HCT116 (cell line): ENCODE measurements around the gene ATP1A1. TPM values are rescaled to one million over a fixed set of nuclear protein-coding genes. Genes with fewer than 3 reads are reported as not detected.

ENCODE experiments used
- ATAC-seq: fragments of 200-7000 bp; cut with Tn5 transposase; 2 replicates; pipeline ENCODE4 v1.9.1; 2020; ENCODE audit warnings: mild to moderate bottlenecking, moderate library complexity
- BruUV-seq: library from RNA; stranded (reverse); fragments of 400-500 nt; replicated peaks from 2 replicates; lab custom pipeline; 2021; lab: Mats Ljungman, UMichigan
- CTCF ChIA-PET: fragments of 300-600 bp; sonication (Branson Sonifier 250); formaldehyde crosslinking; loops from one replicate; lab custom pipeline; 2021; ENCODE audit warnings: antibody characterized with exemption; lab: Charles Lee
- POLR2A ChIA-PET: fragments of 300-600, 350-600 bp; sonication (Branson Sonifier 250); formaldehyde crosslinking; loops from one replicate; lab custom pipeline; 2021; ENCODE audit warnings: antibody characterized with exemption; lab: Charles Lee
- RAD21 ChIA-PET, 2 experiments: fragments of 300-600 bp; sonication (Branson Sonifier 250); formaldehyde crosslinking; loops; one replicate each; lab custom pipeline; 2023; ENCODE audit warnings: low total read pairs in 2 of 2; ENCODE audit not compliant: uncharacterized antibody in 2 of 2, unreplicated experiment in 2 of 2, low non-redundant PET in 1 of 2; lab: Charles Lee
- DNase-seq: peaks from one replicate; pipeline ENCODE4 v3.0.0-alpha.2; 2010; ENCODE audit warnings: low read depth, low spot score
- H2AFZ ChIP-seq: fragments of 200-600 bp; shearing (Covaris generic), sonication (generic); 2 replicates; pipeline ENCODE4 v1.6.1; 2017; ENCODE audit warnings: low read depth, mixed run types, mixed read lengths, antibody characterized with exemption, low read length; ENCODE audit not compliant: poor library complexity, severe bottlenecking
- H3K27ac ChIP-seq: 2 replicates; pipeline ENCODE4 v1.5.1; 2012; ENCODE audit warnings: low read depth, low read length
- H3K27me3 ChIP-seq: fragments of 200-600 bp; sonication (generic); 2 replicates; pipeline ENCODE4 v1.6.1; 2016; ENCODE audit warnings: mixed run types, low read length, mixed read lengths; ENCODE audit not compliant: insufficient read depth
- H3K36me3 ChIP-seq, 2 experiments: fragments of 200-500 bp in 1 of 2; fragments of 200-600 bp in 1 of 2; sonication (Bioruptor generic) in 1 of 2; sonication (generic) in 1 of 2; 2 replicates each; pipeline versions ENCODE4 v1.5.1 to v1.6.1; 2014 to 2016; ENCODE audit warnings: low read length in 2 of 2, inconsistent platforms in 1 of 2, mixed read lengths in 1 of 2, mixed run types in 1 of 2; ENCODE audit not compliant: insufficient read depth in 2 of 2, control insufficient read depth in 1 of 2
- H3K4me1 ChIP-seq, 2 experiments: fragments of 200-600 bp in 1 of 2; sonication (generic) in 1 of 2; 2 replicates each; pipeline versions ENCODE4 v1.5.1 to v1.6.1; 2012 to 2017; ENCODE audit warnings: low read length in 2 of 2, inconsistent platforms in 1 of 2, mild to moderate bottlenecking in 1 of 2, mixed read lengths in 1 of 2, mixed run types in 1 of 2, moderate library complexity in 1 of 2; ENCODE audit not compliant: insufficient read depth in 2 of 2, control insufficient read depth in 1 of 2
- H3K4me2 ChIP-seq: fragments of 200-600 bp; sonication (generic); 2 replicates; pipeline ENCODE4 v1.6.1; 2017; ENCODE audit warnings: mixed run types, low read length, mixed read lengths
- H3K4me3 ChIP-seq, 2 experiments: fragments of 200-600 bp in 1 of 2; sonication (generic) in 1 of 2; replicated peaks in 1 of 2; 2 replicates each; pipeline ENCODE4 v1.5.1; 2011 to 2016; ENCODE audit warnings: low read length in 2 of 2, control low read depth in 1 of 2, low read depth in 1 of 2, mild to moderate bottlenecking in 1 of 2, mixed read lengths in 1 of 2, mixed run types in 1 of 2
- H3K79me2 ChIP-seq: fragments of 200-600 bp; sonication (generic); 2 replicates; pipeline ENCODE4 v1.6.1; 2017; ENCODE audit warnings: mild to moderate bottlenecking, mixed run types, low read length, moderate library complexity, mixed read lengths; ENCODE audit not compliant: insufficient read depth
- H3K9ac ChIP-seq: fragments of 200-600 bp; sonication (generic); 2 replicates; pipeline ENCODE4 v1.6.1; 2016; ENCODE audit warnings: low read length, mixed read lengths
- H3K9me2 ChIP-seq: fragments of 200-600 bp; sonication (generic), shearing (Covaris generic); 2 replicates; pipeline ENCODE4 v1.6.1; 2017; ENCODE audit warnings: mixed run types, mild to moderate bottlenecking, moderate library complexity; ENCODE audit not compliant: insufficient read depth
- H3K9me3 ChIP-seq, 2 experiments: fragments of 200-500 bp in 1 of 2; fragments of 200-600 bp in 1 of 2; sonication (Bioruptor generic) in 1 of 2; sonication (generic) in 1 of 2; 2 replicates each; pipeline ENCODE4 v1.6.1; 2014 to 2017; ENCODE audit warnings: low read length in 2 of 2, mixed read lengths in 2 of 2, inconsistent platforms in 1 of 2, low read depth in 1 of 2, mild to moderate bottlenecking in 1 of 2, mixed run types in 1 of 2, moderate library complexity in 1 of 2; ENCODE audit not compliant: control insufficient read depth in 1 of 2, insufficient read depth in 1 of 2
- H4K20me1 ChIP-seq: fragments of 200-600 bp; sonication (generic), shearing (Covaris generic); 2 replicates; pipeline ENCODE4 v1.6.1; 2017; ENCODE audit warnings: mixed run types, mild to moderate bottlenecking, moderate library complexity; ENCODE audit not compliant: insufficient read depth
- CBX3 ChIP-seq: IDR thresholded peaks from 2 replicates; pipeline ENCODE4 v1.6.1; 2012; ENCODE audit warnings: low read depth
- CTCF ChIP-seq, 3 experiments: fragments of 200-600 bp in 1 of 3; sonication (generic) in 1 of 3; IDR thresholded peaks in 2 of 3; conservative IDR thresholded peaks in 1 of 3; 2 replicates each; pipeline ENCODE4 v1.5.1; 2012 to 2017; ENCODE audit warnings: low read depth in 2 of 3, low read length in 2 of 3, antibody characterized with exemption in 1 of 3, borderline replicate concordance in 1 of 3, control low read depth in 1 of 3, mild to moderate bottlenecking in 1 of 3, mixed read lengths in 1 of 3, mixed run types in 1 of 3, moderate library complexity in 1 of 3; ENCODE audit not compliant: insufficient read depth in 1 of 3
- ELF1 ChIP-seq: IDR thresholded peaks from 2 replicates; pipeline ENCODE4 v1.6.1; 2012; ENCODE audit warnings: low read depth, borderline replicate concordance
- FOSL1 ChIP-seq: IDR thresholded peaks from 2 replicates; pipeline ENCODE4 v1.6.1; 2012; ENCODE audit warnings: low read depth
- MAX ChIP-seq: IDR thresholded peaks from 2 replicates; pipeline ENCODE4 v1.6.1; 2012
- POLR2A ChIP-seq: IDR thresholded peaks from 2 replicates; pipeline ENCODE4 v1.7.0; 2011; ENCODE audit warnings: borderline replicate concordance; ENCODE audit not compliant: insufficient read depth, insufficient read length; ENCODE audit errors: extremely low read depth
- SP1 ChIP-seq: IDR thresholded peaks from 2 replicates; pipeline ENCODE4 v1.6.1; 2012; ENCODE audit warnings: low read depth
- SRF ChIP-seq: IDR thresholded peaks from 2 replicates; pipeline ENCODE4 v1.6.1; 2012; ENCODE audit warnings: low read depth
- ZFX ChIP-seq: fragments of 450-650 bp; IDR thresholded peaks from 2 replicates; pipeline ENCODE4 v1.6.1; 2017
- intact Hi-C: fragments of 100-400 bp; cut with micrococcal nuclease; formaldehyde crosslinking; loops from 2 replicates; pipeline ENCODE4 v1.10.0; 2022
- total RNA-seq: library from RNA; stranded (reverse); gene quantifications from one replicate; pipeline ENCODE4 v1.2.1, GENCODE V29; 2021; ENCODE audit not compliant: unreplicated experiment
- TF ChIP-seq, protein P1 (sequence below): IDR thresholded peaks from 2 replicates; pipeline ENCODE4 v1.6.1; 2012; ENCODE audit warnings: low read depth
- TF ChIP-seq, protein P2 (sequence below): IDR thresholded peaks from 2 replicates; pipeline ENCODE4 v1.6.1; 2012

The ATP1A1 gene
- total RNA-seq, 1 experiment from 2014 or later = 290 TPM

- no peaks in the 10 kb centered on the region for H3K9me2 ChIP-seq
- no peaks in the 10 kb centered on the region for H3K36me3 ChIP-seq
- no peaks in the 10 kb centered on the region for H3K27me3 ChIP-seq
- H3K79me2 ChIP-seq = no peaks in the 10 kb centered on the region
- intact Hi-C loops = no loop called here
- POLR2A ChIA-PET = no interaction called here
- no peak overlapping the region for H3K9ac ChIP-seq
- no peak for ATAC-seq
- H2AFZ ChIP-seq = no peak overlapping the region
- BruUV-seq = no TSS peak
- CTCF ChIA-PET = no interaction called here
- no peak overlapping the region for H3K4me3 ChIP-seq
- TF ChIP-seq ELF1 = no peak
- no peak for TF ChIP-seq CTCF (IDR thresholded peaks at IDR 0.05 in 2 of 3, conservative IDR thresholded peaks at IDR 0.05 in 1 of 3; ENCODE audit: borderline replicate concordance in 1 of 3, insufficient read depth in 1 of 3, low read depth in 2 of 3, low read length in 2 of 3)
- no peak for TF ChIP-seq POLR2A
- TF ChIP-seq, protein P1, sequence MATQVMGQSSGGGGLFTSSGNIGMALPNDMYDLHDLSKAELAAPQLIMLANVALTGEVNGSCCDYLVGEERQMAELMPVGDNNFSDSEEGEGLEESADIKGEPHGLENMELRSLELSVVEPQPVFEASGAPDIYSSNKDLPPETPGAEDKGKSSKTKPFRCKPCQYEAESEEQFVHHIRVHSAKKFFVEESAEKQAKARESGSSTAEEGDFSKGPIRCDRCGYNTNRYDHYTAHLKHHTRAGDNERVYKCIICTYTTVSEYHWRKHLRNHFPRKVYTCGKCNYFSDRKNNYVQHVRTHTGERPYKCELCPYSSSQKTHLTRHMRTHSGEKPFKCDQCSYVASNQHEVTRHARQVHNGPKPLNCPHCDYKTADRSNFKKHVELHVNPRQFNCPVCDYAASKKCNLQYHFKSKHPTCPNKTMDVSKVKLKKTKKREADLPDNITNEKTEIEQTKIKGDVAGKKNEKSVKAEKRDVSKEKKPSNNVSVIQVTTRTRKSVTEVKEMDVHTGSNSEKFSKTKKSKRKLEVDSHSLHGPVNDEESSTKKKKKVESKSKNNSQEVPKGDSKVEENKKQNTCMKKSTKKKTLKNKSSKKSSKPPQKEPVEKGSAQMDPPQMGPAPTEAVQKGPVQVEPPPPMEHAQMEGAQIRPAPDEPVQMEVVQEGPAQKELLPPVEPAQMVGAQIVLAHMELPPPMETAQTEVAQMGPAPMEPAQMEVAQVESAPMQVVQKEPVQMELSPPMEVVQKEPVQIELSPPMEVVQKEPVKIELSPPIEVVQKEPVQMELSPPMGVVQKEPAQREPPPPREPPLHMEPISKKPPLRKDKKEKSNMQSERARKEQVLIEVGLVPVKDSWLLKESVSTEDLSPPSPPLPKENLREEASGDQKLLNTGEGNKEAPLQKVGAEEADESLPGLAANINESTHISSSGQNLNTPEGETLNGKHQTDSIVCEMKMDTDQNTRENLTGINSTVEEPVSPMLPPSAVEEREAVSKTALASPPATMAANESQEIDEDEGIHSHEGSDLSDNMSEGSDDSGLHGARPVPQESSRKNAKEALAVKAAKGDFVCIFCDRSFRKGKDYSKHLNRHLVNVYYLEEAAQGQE = no peak
- TF ChIP-seq FOSL1 = no peak
- no peak for TF ChIP-seq SRF
- no peak for TF ChIP-seq CBX3
- TF ChIP-seq SP1 = no peak
- no peak for TF ChIP-seq ZFX
- TF ChIP-seq MAX = no peak
- TF ChIP-seq, protein P2, sequence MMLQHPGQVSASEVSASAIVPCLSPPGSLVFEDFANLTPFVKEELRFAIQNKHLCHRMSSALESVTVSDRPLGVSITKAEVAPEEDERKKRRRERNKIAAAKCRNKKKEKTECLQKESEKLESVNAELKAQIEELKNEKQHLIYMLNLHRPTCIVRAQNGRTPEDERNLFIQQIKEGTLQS = no peak
- no peak overlapping the region for H3K4me2 ChIP-seq
- H4K20me1 ChIP-seq = no peaks in the 10 kb centered on the region
- H3K4me1 ChIP-seq = no peaks in the 10 kb centered on the region
- DNase-seq = no peak
- H3K9me3 ChIP-seq = no peaks in the 10 kb centered on the region
- H3K27ac ChIP-seq = no peak overlapping the region
- RAD21 ChIA-PET = no interaction called here
Measured at GRCh38 chr1:116333171-116334014, 39.7 kb upstream of the ATP1A1 start.
